Measurements from ENCODE around the gene COL25A1.

DNA sequence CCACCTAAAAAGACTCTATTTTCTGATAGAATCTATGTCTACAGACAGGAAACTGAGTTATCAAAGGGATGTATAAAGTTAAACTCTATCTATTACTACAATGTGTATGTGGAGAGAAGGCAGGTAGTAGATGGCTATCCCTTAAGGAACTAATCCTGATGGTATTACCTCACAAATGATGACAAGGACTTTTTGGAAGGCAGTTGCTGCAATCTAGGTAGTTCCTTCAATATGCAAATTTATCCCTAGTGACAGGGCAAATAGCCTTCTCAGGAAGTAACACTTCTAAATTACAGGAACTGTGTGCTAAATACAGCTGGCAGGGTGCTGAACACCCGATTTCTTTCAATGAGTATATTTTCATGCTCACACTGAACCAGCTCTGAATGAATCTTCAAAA, 177.4 kb downstream of the COL25A1 start:
- TF ChIP-seq, protein P1, sequence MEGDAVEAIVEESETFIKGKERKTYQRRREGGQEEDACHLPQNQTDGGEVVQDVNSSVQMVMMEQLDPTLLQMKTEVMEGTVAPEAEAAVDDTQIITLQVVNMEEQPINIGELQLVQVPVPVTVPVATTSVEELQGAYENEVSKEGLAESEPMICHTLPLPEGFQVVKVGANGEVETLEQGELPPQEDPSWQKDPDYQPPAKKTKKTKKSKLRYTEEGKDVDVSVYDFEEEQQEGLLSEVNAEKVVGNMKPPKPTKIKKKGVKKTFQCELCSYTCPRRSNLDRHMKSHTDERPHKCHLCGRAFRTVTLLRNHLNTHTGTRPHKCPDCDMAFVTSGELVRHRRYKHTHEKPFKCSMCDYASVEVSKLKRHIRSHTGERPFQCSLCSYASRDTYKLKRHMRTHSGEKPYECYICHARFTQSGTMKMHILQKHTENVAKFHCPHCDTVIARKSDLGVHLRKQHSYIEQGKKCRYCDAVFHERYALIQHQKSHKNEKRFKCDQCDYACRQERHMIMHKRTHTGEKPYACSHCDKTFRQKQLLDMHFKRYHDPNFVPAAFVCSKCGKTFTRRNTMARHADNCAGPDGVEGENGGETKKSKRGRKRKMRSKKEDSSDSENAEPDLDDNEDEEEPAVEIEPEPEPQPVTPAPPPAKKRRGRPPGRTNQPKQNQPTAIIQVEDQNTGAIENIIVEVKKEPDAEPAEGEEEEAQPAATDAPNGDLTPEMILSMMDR (IDR thresholded peaks at IDR 0.05) = no peak
- TF ChIP-seq SIN3A (IDR thresholded peaks at IDR 0.05; ENCODE audit: borderline replicate concordance, insufficient read depth, low read depth, low read length) (no peak), POLR2AphosphoS5 (IDR thresholded peaks at IDR 0.05; ENCODE audit: low read depth, low read length) (no peak), TCF7L2 (IDR thresholded peaks at IDR 0.05; ENCODE audit: low read depth, low read length) (no peak)
- TF ChIP-seq, protein P2, sequence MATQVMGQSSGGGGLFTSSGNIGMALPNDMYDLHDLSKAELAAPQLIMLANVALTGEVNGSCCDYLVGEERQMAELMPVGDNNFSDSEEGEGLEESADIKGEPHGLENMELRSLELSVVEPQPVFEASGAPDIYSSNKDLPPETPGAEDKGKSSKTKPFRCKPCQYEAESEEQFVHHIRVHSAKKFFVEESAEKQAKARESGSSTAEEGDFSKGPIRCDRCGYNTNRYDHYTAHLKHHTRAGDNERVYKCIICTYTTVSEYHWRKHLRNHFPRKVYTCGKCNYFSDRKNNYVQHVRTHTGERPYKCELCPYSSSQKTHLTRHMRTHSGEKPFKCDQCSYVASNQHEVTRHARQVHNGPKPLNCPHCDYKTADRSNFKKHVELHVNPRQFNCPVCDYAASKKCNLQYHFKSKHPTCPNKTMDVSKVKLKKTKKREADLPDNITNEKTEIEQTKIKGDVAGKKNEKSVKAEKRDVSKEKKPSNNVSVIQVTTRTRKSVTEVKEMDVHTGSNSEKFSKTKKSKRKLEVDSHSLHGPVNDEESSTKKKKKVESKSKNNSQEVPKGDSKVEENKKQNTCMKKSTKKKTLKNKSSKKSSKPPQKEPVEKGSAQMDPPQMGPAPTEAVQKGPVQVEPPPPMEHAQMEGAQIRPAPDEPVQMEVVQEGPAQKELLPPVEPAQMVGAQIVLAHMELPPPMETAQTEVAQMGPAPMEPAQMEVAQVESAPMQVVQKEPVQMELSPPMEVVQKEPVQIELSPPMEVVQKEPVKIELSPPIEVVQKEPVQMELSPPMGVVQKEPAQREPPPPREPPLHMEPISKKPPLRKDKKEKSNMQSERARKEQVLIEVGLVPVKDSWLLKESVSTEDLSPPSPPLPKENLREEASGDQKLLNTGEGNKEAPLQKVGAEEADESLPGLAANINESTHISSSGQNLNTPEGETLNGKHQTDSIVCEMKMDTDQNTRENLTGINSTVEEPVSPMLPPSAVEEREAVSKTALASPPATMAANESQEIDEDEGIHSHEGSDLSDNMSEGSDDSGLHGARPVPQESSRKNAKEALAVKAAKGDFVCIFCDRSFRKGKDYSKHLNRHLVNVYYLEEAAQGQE (IDR thresholded peaks at IDR 0.05; ENCODE audit: insufficient read depth in 1 of 2, low read depth in 2 of 2, low read length in 1 of 2) = no peak

Measured in Panc1 (cell line).